Caco-2 (cell line): Measurements from ENCODE around the gene CCT5. TPM values are rescaled to one million over a fixed set of nuclear protein-coding genes. Genes with fewer than 3 reads are reported as not detected.

Experiments
- BruUV-seq: library from RNA; stranded (reverse); fragments of 400-500 nt; replicated peaks from 2 replicates; lab custom pipeline; 2021; lab: Mats Ljungman, UMichigan
- CTCF ChIA-PET: fragments of 300-600 bp; sonication (Branson Sonifier 250); formaldehyde crosslinking; loops from one replicate; lab custom pipeline; 2022; ENCODE audit warnings: antibody characterized with exemption; lab: Charles Lee
- POLR2A ChIA-PET: fragments of 300-600 bp; sonication (Branson Sonifier 250); formaldehyde crosslinking; loops from one replicate; lab custom pipeline; 2022; ENCODE audit warnings: antibody characterized with exemption; lab: Charles Lee
- DNase-seq, 2 experiments: peaks; one replicate each; pipeline versions ENCODE4 v3.0.0 to v3.0.0-alpha.2; 2020 to 2022
- H3K27me3 ChIP-seq: replicated peaks from 2 replicates; pipeline ENCODE4 v1.6.0; 2011; ENCODE audit warnings: low read length; ENCODE audit not compliant: control insufficient read depth, insufficient read depth
- H3K36me3 ChIP-seq: 2 replicates; pipeline ENCODE4 v1.5.1; 2011; ENCODE audit warnings: low read length; ENCODE audit not compliant: control insufficient read depth, insufficient read depth
- H3K4me1 ChIP-seq: fragments of 250-450 bp; sonication (Bioruptor Pico); 2 replicates; pipeline ENCODE4 v1.5.1; 2020; ENCODE audit warnings: mild to moderate bottlenecking
- H3K4me3 ChIP-seq: 2 replicates; pipeline ENCODE4 v1.5.1; 2011; ENCODE audit warnings: low read depth, mild to moderate bottlenecking, control low read depth, low read length
- H3K9me3 ChIP-seq: fragments of 250-450 bp; sonication (Bioruptor Pico); 2 replicates; pipeline ENCODE4 v1.5.1; 2020; ENCODE audit warnings: mild to moderate bottlenecking, moderate library complexity
- H3K27ac Mint-ChIP-seq: one replicate; pipeline ENCODE4 v1.8.0; 2022; ENCODE audit warnings: mixed read lengths; ENCODE audit not compliant: unreplicated experiment
- H3K27me3 Mint-ChIP-seq: one replicate; pipeline ENCODE4 v1.8.0; 2022; ENCODE audit warnings: mixed read lengths; ENCODE audit not compliant: insufficient read depth, unreplicated experiment
- H3K36me3 Mint-ChIP-seq: one replicate; pipeline ENCODE4 v1.8.0; 2022; ENCODE audit warnings: mild to moderate bottlenecking, mixed read lengths; ENCODE audit not compliant: insufficient read depth, unreplicated experiment
- H3K4me1 Mint-ChIP-seq: one replicate; pipeline ENCODE4 v1.8.0; 2022; ENCODE audit warnings: low read depth, mixed read lengths; ENCODE audit not compliant: unreplicated experiment
- H3K4me3 Mint-ChIP-seq: one replicate; pipeline ENCODE4 v1.8.0; 2022; ENCODE audit warnings: mild to moderate bottlenecking, moderate library complexity, mixed read lengths; ENCODE audit not compliant: unreplicated experiment
- H3K9me3 Mint-ChIP-seq: one replicate; pipeline ENCODE4 v1.8.0; 2022; ENCODE audit warnings: mixed read lengths; ENCODE audit not compliant: unreplicated experiment
- CTCF ChIP-seq, 2 experiments: fragments of 200-600 bp in 1 of 2; IDR thresholded peaks; 1 replicate in 1 of 2; 2 replicates in 1 of 2; pipeline versions ENCODE4 v1.5.1 to v1.8.0; 2011 to 2022; ENCODE audit warnings: antibody characterized with exemption in 1 of 2, control low read depth in 1 of 2, inconsistent platforms in 1 of 2, low read depth in 1 of 2, low read length in 1 of 2, mild to moderate bottlenecking in 1 of 2, moderate library complexity in 1 of 2; ENCODE audit not compliant: insufficient read depth in 1 of 2, severe bottlenecking in 1 of 2, unreplicated experiment in 1 of 2
- intact Hi-C: fragments of 100-400 bp; cut with micrococcal nuclease; formaldehyde crosslinking; loops from one replicate; pipeline ENCODE4 v1.10.0; 2022; ENCODE audit not compliant: unreplicated experiment
- total RNA-seq: library from RNA; stranded (reverse); gene quantifications from 2 replicates; pipeline ENCODE4 v1.2.3, GENCODE V29; 2022

The CCT5 gene
- total RNA-seq, 1 experiment from 2014 or later = 462 TPM

- no TSS peak for BruUV-seq
- H3K4me3 ChIP-seq = no peak overlapping the region
- no peaks in the 10 kb centered on the region for H3K4me1 ChIP-seq
- Mint-ChIP-seq H3K9me3 (no peaks in the 10 kb centered on the region), H3K27ac (no peak overlapping the region), H3K4me1 (peaks cover 5% of the 10 kb centered on the region), H3K36me3 (no peaks in the 10 kb centered on the region), H3K27me3 (no peaks in the 10 kb centered on the region), H3K4me3 (no peak overlapping the region)
- no peak for TF ChIP-seq CTCF (IDR thresholded peaks at IDR 0.05; ENCODE audit: insufficient read depth in 1 of 2, low read depth in 1 of 2, low read length in 1 of 2, severe bottlenecking in 1 of 2, unreplicated experiment in 1 of 2)
- ChIA-PET CTCF (no interaction called here), POLR2A (no interaction called here)
- intact Hi-C loops = no loop called here
- H3K36me3 ChIP-seq = no peaks in the 10 kb centered on the region
- no peak for DNase-seq
- H3K9me3 ChIP-seq = no peaks in the 10 kb centered on the region
- H3K27me3 ChIP-seq = no peaks in the 10 kb centered on the region
Measured at GRCh38 chr5:10275991-10276390, 25.9 kb downstream of the CCT5 start.

GRCh38 chr5:10276691-10277090, 26.6 kb downstream of the CCT5 start:
- DNase-seq = no peak
- H3K4me1 ChIP-seq = no peaks in the 10 kb centered on the region
- no peak for TF ChIP-seq CTCF (IDR thresholded peaks at IDR 0.05; ENCODE audit: insufficient read depth in 1 of 2, low read depth in 1 of 2, low read length in 1 of 2, severe bottlenecking in 1 of 2, unreplicated experiment in 1 of 2)
- H3K36me3 Mint-ChIP-seq = no peaks in the 10 kb centered on the region
- no peak overlapping the region for H3K4me3 Mint-ChIP-seq
- H3K27me3 Mint-ChIP-seq = no peaks in the 10 kb centered on the region
- no peak overlapping the region for H3K4me3 ChIP-seq
- no peak overlapping the region for H3K27ac Mint-ChIP-seq
- no peaks in the 10 kb centered on the region for H3K27me3 ChIP-seq
- H3K4me1 Mint-ChIP-seq = peaks cover 5% of the 10 kb centered on the region
- H3K36me3 ChIP-seq = no peaks in the 10 kb centered on the region
- POLR2A ChIA-PET = no interaction called here
- no peaks in the 10 kb centered on the region for H3K9me3 Mint-ChIP-seq
- no TSS peak for BruUV-seq
- CTCF ChIA-PET = no interaction called here
- intact Hi-C loops = no loop called here
- no peaks in the 10 kb centered on the region for H3K9me3 ChIP-seq

DNA sequence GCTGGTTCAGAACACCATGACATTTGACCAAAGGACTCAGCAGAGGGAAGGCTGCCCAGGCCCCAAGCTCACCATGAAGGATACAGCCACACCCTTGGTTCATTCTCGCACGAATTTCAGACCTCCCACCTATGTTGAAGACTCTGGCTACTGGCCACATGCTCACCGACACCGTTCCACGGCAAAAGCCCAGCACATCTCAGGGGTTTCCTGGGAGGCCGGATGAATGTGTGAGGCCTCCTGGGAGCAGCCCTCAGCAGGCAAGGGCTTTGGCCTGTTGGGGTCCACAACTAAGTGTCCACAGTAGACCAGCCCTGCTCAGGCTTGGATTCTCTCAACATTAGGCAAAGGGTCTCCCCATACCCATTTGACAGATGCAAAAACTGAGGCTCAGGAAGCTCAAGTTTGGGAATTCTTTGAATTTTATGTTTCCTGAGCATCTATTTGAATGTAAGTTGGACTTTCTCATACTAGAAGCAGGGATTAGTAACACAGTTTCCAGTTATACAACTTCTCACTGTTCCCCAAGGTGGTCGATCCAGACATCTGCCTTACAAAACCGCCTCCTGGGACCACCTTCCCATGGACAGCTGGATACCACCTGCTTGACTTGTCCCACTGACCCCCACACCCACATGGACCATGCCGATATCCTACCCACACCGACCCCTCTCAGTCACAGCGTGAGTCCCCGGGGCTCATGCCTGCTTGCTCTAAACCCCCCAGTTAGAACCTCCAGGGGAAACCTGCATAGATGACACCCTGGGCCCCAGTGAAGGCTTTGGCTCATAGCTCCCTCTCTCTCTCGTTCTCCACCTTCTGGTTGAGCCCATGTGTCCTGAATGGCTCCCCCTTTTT, 27.9 kb downstream of the CCT5 start:
- no peak for DNase-seq
- Histone ChIP-seq H3K36me3 (no peaks in the 10 kb centered on the region), H3K4me1 (no peaks in the 10 kb centered on the region), H3K4me3 (no peak overlapping the region), H3K9me3 (no peaks in the 10 kb centered on the region), H3K27me3 (no peaks in the 10 kb centered on the region)
- ChIA-PET CTCF (no interaction called here), POLR2A (interaction anchor here (0.6 kb wide), 1 partner anchor 660 kb away, joined by 3 read pairs; no protein-coding TSS in a partner anchor)
- no peak overlapping the region for H3K4me3 Mint-ChIP-seq
- no TSS peak for BruUV-seq
- no peak for TF ChIP-seq CTCF (IDR thresholded peaks at IDR 0.05; ENCODE audit: insufficient read depth in 1 of 2, low read depth in 1 of 2, low read length in 1 of 2, severe bottlenecking in 1 of 2, unreplicated experiment in 1 of 2)
- no peaks in the 10 kb centered on the region for H3K9me3 Mint-ChIP-seq
- H3K36me3 Mint-ChIP-seq = no peaks in the 10 kb centered on the region
- intact Hi-C loops = no loop called here
- H3K27me3 Mint-ChIP-seq = no peaks in the 10 kb centered on the region
- no peaks in the 10 kb centered on the region for H3K4me1 Mint-ChIP-seq
- H3K27ac Mint-ChIP-seq = no peak overlapping the region
